Transverse colon (tissue), 4 donors: ENCODE measurements around the gene SKAP2. TPM values are rescaled to one million over a fixed set of nuclear protein-coding genes. Genes with fewer than 3 reads are reported as not detected.

Experiments
- DNase-seq: peaks from one replicate; pipeline ENCODE4 v3.0.0-alpha.2; 2019
- H3K27ac ChIP-seq, 4 donors: fragments of 200-600 bp; sonication (generic); 2 replicates each; pipeline ENCODE4 v1.5.1; 2016 to 2018; ENCODE audit warnings: inconsistent platforms in 4 of 4
- H3K27me3 ChIP-seq: fragments of 200-600 bp; sonication (generic); 2 replicates; pipeline ENCODE4 v1.5.1; 2017; ENCODE audit warnings: inconsistent platforms
- H3K36me3 ChIP-seq, 4 donors: fragments of 200-600 bp; sonication (generic); 2 replicates each; pipeline ENCODE4 v1.5.1; 2017 to 2019; ENCODE audit warnings: inconsistent platforms in 4 of 4
- H3K4me1 ChIP-seq, 4 donors: fragments of 200-600 bp; sonication (generic); 2 replicates each; pipeline ENCODE4 v1.5.1; 2017 to 2020; ENCODE audit warnings: inconsistent platforms in 4 of 4
- H3K4me3 ChIP-seq, 4 donors: fragments of 200-600 bp; sonication (generic); 1 replicate in 1 of 4; 2 replicates in 3 of 4; pipeline versions ENCODE4 v1.5.1 to v1.6.1; 2017 to 2019; ENCODE audit warnings: inconsistent platforms in 4 of 4
- H3K9me3 ChIP-seq, 2 donors: fragments of 200-600 bp; sonication (generic); 2 replicates each; pipeline ENCODE4 v1.5.1; 2017 to 2019; ENCODE audit warnings: inconsistent platforms in 2 of 2
- CTCF ChIP-seq, 5 experiments: fragments of 200-600 bp in 3 of 5; fragments of 450-650 bp in 2 of 5; sonication (generic) in 3 of 5; IDR thresholded peaks; 1 replicate in 2 of 5; 2 replicates in 3 of 5; pipeline ENCODE4 v1.5.1; 2016 to 2017; ENCODE audit warnings: antibody characterized with exemption in 5 of 5, inconsistent platforms in 3 of 5, mild to moderate bottlenecking in 2 of 5, moderate library complexity in 1 of 5
- EP300 ChIP-seq: sonication (generic); formaldehyde crosslinking; IDR thresholded peaks from one replicate; pipeline ENCODE4 v1.6.1; 2017; ENCODE audit warnings: antibody characterized with exemption, low read depth
- POLR2A ChIP-seq: fragments of 450-650 bp; IDR thresholded peaks from one replicate; pipeline ENCODE4 v1.6.1; 2016; ENCODE audit warnings: antibody characterized with exemption, mild to moderate bottlenecking, moderate library complexity
- POLR2AphosphoS5 ChIP-seq, 3 donors: sonication (generic); formaldehyde crosslinking; IDR thresholded peaks; one replicate each; pipeline ENCODE4 v1.6.1; 2016; ENCODE audit warnings: antibody characterized with exemption in 3 of 3
- WGBS, 2 donors: methylation state at CpG; one replicate each; pipeline ENCODE4 v1.1.5; 2018; ENCODE audit warnings: low coverage in 1 of 2; 5-methylcytosine and 5-hydroxymethylcytosine counted together
- in situ Hi-C, 4 donors: fragments of 200-750 bp; cut with MboI; loops; one replicate each; pipeline versions ENCODE4 v1.15.0 to v1.15.1; 2017; ENCODE audit warnings: low sequenced_read_pairs in 3 of 4, low pct_ligation_motif_present in 1 of 4, low pct_unique_long_range_greater_than_20kb in 1 of 4
- intact Hi-C: fragments of 100-400 bp; cut with DNase I; formaldehyde crosslinking; loops from one replicate; pipeline ENCODE4 v1.15.1; 2023; ENCODE audit warnings: low total_unique reads
- total RNA-seq, 4 donors: library from RNA; depleted of rRNA; stranded (reverse); fragments of >200 nt; gene quantifications; one replicate each; pipeline ENCODE4 v1.1.0, GENCODE V29; 2016

Gene SKAP2
- total RNA-seq, 4 donors from 2014 or later: 2.6 to 35.2 (median 23.8) TPM

- 92 to 100% methylated on average over 1 to 3 of the region's 3 CpGs for WGBS, 2 donors
These were observed 230.8 kb downstream of the SKAP2 start for GRCh38 chr7:26633557-26633956.

GRCh38 chr7:26631601-26632000, 232.8 kb downstream of the SKAP2 start:
- no peaks in the 10 kb centered on the region for H3K4me1 ChIP-seq
- no peak overlapping the region for H3K4me3 ChIP-seq
- no peaks in the 10 kb centered on the region for H3K27me3 ChIP-seq
- intact Hi-C loops: no loop called here
- no peak for DNase-seq
- WGBS, 2 donors: 93 to 98% methylated on average over 6 of the region's 6 CpGs
- in situ Hi-C loops: no loop called here
- no peaks in the 10 kb centered on the region for H3K36me3 ChIP-seq
- TF ChIP-seq POLR2A (no peak), EP300 (no peak), POLR2AphosphoS5 (IDR thresholded peaks at IDR 0.05) (no peak), CTCF (IDR thresholded peaks at IDR 0.05) (no peak)
- H3K27ac ChIP-seq: no peak overlapping the region
- no peaks in the 10 kb centered on the region for H3K9me3 ChIP-seq

More at GRCh38 chr7:26633557-26633956, 230.8 kb downstream of the SKAP2 start:
- Histone ChIP-seq H3K4me3 (no peak overlapping the region), H3K36me3 (no peaks in the 10 kb centered on the region), H3K27ac (no peak overlapping the region), H3K27me3 (no peaks in the 10 kb centered on the region), H3K4me1 (no peaks in the 10 kb centered on the region), H3K9me3 (no peaks in the 10 kb centered on the region)
- intact Hi-C loops (no loop called here), in situ Hi-C loops (no loop called here)
- DNase-seq: no peak
- TF ChIP-seq EP300: no peak
- TF ChIP-seq CTCF (IDR thresholded peaks at IDR 0.05): no peak
- no peak for TF ChIP-seq POLR2A
- no peak for TF ChIP-seq POLR2AphosphoS5 (IDR thresholded peaks at IDR 0.05)

- intact Hi-C loops (no loop called here), in situ Hi-C loops (no loop called here)
- DNase-seq: no peak
- Histone ChIP-seq H3K4me3 (no peak overlapping the region), H3K36me3 (no peaks in the 10 kb centered on the region), H3K27ac (no peak overlapping the region), H3K9me3 (no peaks in the 10 kb centered on the region), H3K4me1 (no peaks in the 10 kb centered on the region), H3K27me3 (no peaks in the 10 kb centered on the region)
- WGBS, 2 donors: 89 to 92% methylated on average over 10 to 14 of the region's 14 CpGs
- TF ChIP-seq POLR2A: no peak
- TF ChIP-seq CTCF (IDR thresholded peaks at IDR 0.05): no peak
- no peak for TF ChIP-seq POLR2AphosphoS5 (IDR thresholded peaks at IDR 0.05)
- no peak for TF ChIP-seq EP300
These were observed 233.3 kb downstream of the SKAP2 start for GRCh38 chr7:26630941-26631580.

GRCh38 chr7:26630361-26630760, 234.0 kb downstream of the SKAP2 start:
- intact Hi-C loops (no loop called here), in situ Hi-C loops (no loop called here)
- Histone ChIP-seq H3K36me3 (no peaks in the 10 kb centered on the region), H3K27ac (no peak overlapping the region), H3K27me3 (no peaks in the 10 kb centered on the region), H3K4me3 (no peak overlapping the region), H3K4me1 (no peaks in the 10 kb centered on the region), H3K9me3 (no peaks in the 10 kb centered on the region)
- 97 to 100% methylated on average over 1 to 4 of the region's 4 CpGs for WGBS, 2 donors
- TF ChIP-seq CTCF (IDR thresholded peaks at IDR 0.05) (no peak), EP300 (no peak), POLR2A (no peak), POLR2AphosphoS5 (IDR thresholded peaks at IDR 0.05) (no peak)
- no peak for DNase-seq
